NT2/D1 (cell line): ENCODE data around the gene NUCB2.
"Not testable (repeated sequence)": the region's sequence is repeated elsewhere in the genome, so short reads cannot be mapped to it uniquely, and the experiment has no call there.

Source experiments
- DNase-seq: peaks from one replicate; pipeline ENCODE4 v3.0.0-alpha.2; 2011; ENCODE audit warnings: low read depth, low spot score
- H3K27me3 ChIP-seq: 2 replicates; pipeline ENCODE4 v1.6.0; 2011; ENCODE audit warnings: mild to moderate bottlenecking; ENCODE audit not compliant: insufficient read length, insufficient read depth
- H3K36me3 ChIP-seq: 2 replicates; pipeline ENCODE4 v1.6.1; 2011; ENCODE audit warnings: mild to moderate bottlenecking, low read length, mixed read lengths; ENCODE audit not compliant: insufficient read depth, insufficient read length
- H3K4me1 ChIP-seq: 2 replicates; pipeline ENCODE4 v1.5.1; 2011; ENCODE audit not compliant: insufficient read depth, insufficient read length
- H3K4me3 ChIP-seq: 2 replicates; pipeline ENCODE4 v1.5.1; 2011; ENCODE audit warnings: low read depth; ENCODE audit not compliant: insufficient read length
- H3K9ac ChIP-seq: 2 replicates; pipeline ENCODE4 v1.6.0; 2011; ENCODE audit warnings: low read depth; ENCODE audit not compliant: insufficient read length
- H3K9me3 ChIP-seq: 2 replicates; pipeline ENCODE4 v1.5.1; 2011; ENCODE audit warnings: mild to moderate bottlenecking, low read length; ENCODE audit not compliant: insufficient read depth
- SUZ12 ChIP-seq: IDR thresholded peaks from 2 replicates; pipeline ENCODE4 v1.6.1; 2011; ENCODE audit not compliant: insufficient read length, insufficient read depth; ENCODE audit errors: extremely low read depth
- YY1 ChIP-seq: IDR thresholded peaks from 2 replicates; pipeline ENCODE4 v1.6.1; 2011; ENCODE audit not compliant: insufficient read length, insufficient read depth
- ZNF274 ChIP-seq: IDR thresholded peaks from 2 replicates; pipeline ENCODE4 v1.6.1; 2011; ENCODE audit warnings: mild to moderate bottlenecking, low read depth, low read length

The NUCB2 gene

GRCh38 chr11:17258670-17259069, 17.9 kb upstream of the NUCB2 start:
- Histone ChIP-seq H3K9me3 (no peaks in the 10 kb centered on the region), H3K27me3 (no peaks in the 10 kb centered on the region), H3K4me3 (no peak overlapping the region), H3K4me1 (no peaks in the 10 kb centered on the region), H3K9ac (no peak overlapping the region), H3K36me3 (no peaks in the 10 kb centered on the region)
- TF ChIP-seq YY1 (no peak), SUZ12 (no peak), ZNF274 (no peak)
- no peak for DNase-seq

GRCh38 chr11:17259519-17259918, 17.0 kb upstream of the NUCB2 start:
- TF ChIP-seq YY1 (no peak), SUZ12 (no peak), ZNF274 (no peak)
- DNase-seq = no peak
- H3K9me3 ChIP-seq = no peaks in the 10 kb centered on the region

GRCh38 chr11:17260020-17260419, 16.5 kb upstream of the NUCB2 start:
- H3K4me3 ChIP-seq = no peak overlapping the region
- no peak overlapping the region for H3K9ac ChIP-seq
- no peak for DNase-seq
- no peaks in the 10 kb centered on the region for H3K9me3 ChIP-seq
- no peaks in the 10 kb centered on the region for H3K4me1 ChIP-seq
- no peaks in the 10 kb centered on the region for H3K27me3 ChIP-seq
- TF ChIP-seq SUZ12 (no peak), YY1 (no peak), ZNF274 (no peak)
- H3K36me3 ChIP-seq = no peaks in the 10 kb centered on the region

More at GRCh38 chr11:17259519-17259918, 17.0 kb upstream of the NUCB2 start:
- Histone ChIP-seq H3K4me3 (no peak overlapping the region), H3K27me3 (no peaks in the 10 kb centered on the region), H3K36me3 (no peaks in the 10 kb centered on the region), H3K9ac (no peak overlapping the region), H3K4me1 (no peaks in the 10 kb centered on the region)

GRCh38 chr11:17263769-17264168, 12.8 kb upstream of the NUCB2 start:
- Histone ChIP-seq H3K36me3 (no peaks in the 10 kb centered on the region), H3K27me3 (no peaks in the 10 kb centered on the region), H3K4me3 (no peak overlapping the region), H3K4me1 (no peaks in the 10 kb centered on the region), H3K9ac (no peak overlapping the region), H3K9me3 (no peaks in the 10 kb centered on the region)
- TF ChIP-seq SUZ12 (no peak), ZNF274 (no peak), YY1 (no peak)
- DNase-seq = no peak

GRCh38 chr11:17266781-17267180, 9.8 kb upstream of the NUCB2 start:
- no peak overlapping the region for H3K9ac ChIP-seq
- H3K36me3 ChIP-seq = no peaks in the 10 kb centered on the region
- TF ChIP-seq YY1 = no peak
- TF ChIP-seq SUZ12 = no peak
- no peak for TF ChIP-seq ZNF274
- H3K9me3 ChIP-seq = no peaks in the 10 kb centered on the region
- no peak for DNase-seq
- no peaks in the 10 kb centered on the region for H3K27me3 ChIP-seq
- H3K4me1 ChIP-seq = no peaks in the 10 kb centered on the region
- H3K4me3 ChIP-seq = no peak overlapping the region

GRCh38 chr11:17267576-17267975, 9.0 kb upstream of the NUCB2 start:
- Histone ChIP-seq H3K36me3 (no peaks in the 10 kb centered on the region), H3K4me3 (no peak overlapping the region), H3K9me3 (no peaks in the 10 kb centered on the region), H3K27me3 (no peaks in the 10 kb centered on the region), H3K4me1 (no peaks in the 10 kb centered on the region), H3K9ac (no peak overlapping the region)
- TF ChIP-seq YY1 (no peak), SUZ12 (no peak), ZNF274 (no peak)
- DNase-seq = no peak

GRCh38 chr11:17268500-17268899, 8.0 kb upstream of the NUCB2 start:
- not testable (repeated sequence) for H3K27me3 ChIP-seq, H3K4me1 ChIP-seq, H3K9ac ChIP-seq, H3K4me3 ChIP-seq, DNase-seq, H3K36me3 ChIP-seq, H3K9me3 ChIP-seq

- Histone ChIP-seq H3K4me3 (no peak overlapping the region), H3K4me1 (peaks cover 3% of the 10 kb centered on the region), H3K27me3 (no peaks in the 10 kb centered on the region), H3K9me3 (no peaks in the 10 kb centered on the region), H3K36me3 (no peaks in the 10 kb centered on the region), H3K9ac (no peak overlapping the region)
- TF ChIP-seq YY1 (no peak), ZNF274 (no peak), SUZ12 (no peak)
- no peak for DNase-seq
Measured at GRCh38 chr11:17268902-17269301, 7.6 kb upstream of the NUCB2 start.
